Measurements from ENCODE around the gene CXCL9. TPM values are rescaled to one million over a fixed set of nuclear protein-coding genes. Genes with fewer than 3 reads are reported as not detected.
"Not testable (repeated sequence)": the region's sequence is repeated elsewhere in the genome, so short reads cannot be mapped to it uniquely, and the experiment has no call there.

The CXCL9 gene
- polyA plus RNA-seq, 4 donors: 0.07 to 0.13 (median 0.10) TPM

DNA sequence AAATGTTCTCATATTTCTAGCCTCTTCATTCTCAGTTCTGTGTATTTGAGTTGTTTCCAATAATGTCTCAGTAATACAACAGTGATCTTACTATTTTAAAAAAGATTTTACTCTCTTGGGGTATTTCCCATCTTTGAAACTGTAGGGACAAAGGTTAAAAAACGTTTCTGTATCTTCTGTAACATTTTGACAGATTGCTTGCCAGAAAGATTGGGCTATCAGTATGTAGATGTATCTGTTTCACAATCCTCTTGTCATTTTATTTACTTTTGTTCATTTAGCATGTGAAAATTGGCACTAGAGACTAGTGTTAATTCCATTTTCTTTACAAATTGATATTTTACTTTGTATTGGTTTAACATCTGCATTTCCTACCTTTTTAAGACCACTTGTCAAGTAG is 6.2 kb upstream of the CXCL9 start:
- no peak for DNase-seq (ENCODE audit: low read depth in 4 of 4, low spot score in 2 of 4)

DNA sequence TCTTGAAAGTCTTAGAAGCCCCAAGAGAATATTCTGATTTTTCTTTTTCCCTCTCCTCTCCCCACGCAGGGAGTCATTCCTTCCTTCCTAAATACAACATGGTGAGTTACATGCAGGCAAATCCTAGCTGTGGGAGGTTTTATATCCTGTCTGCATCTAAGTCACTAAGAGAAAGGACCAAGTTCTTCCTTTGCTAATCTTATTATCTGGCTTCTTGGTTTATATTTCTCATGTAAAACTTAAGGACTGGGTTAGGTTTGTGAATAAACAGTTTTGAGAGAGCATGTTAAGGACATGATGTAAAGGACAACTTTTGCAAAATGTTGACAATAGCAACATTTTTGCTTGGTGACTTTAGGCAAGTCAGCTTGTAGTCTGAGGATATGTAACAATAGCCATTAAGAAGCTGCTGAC is 5.1 kb upstream of the CXCL9 start:
- DNase-seq (ENCODE audit: low read depth in 4 of 4, low spot score in 2 of 4): no peak

DNA sequence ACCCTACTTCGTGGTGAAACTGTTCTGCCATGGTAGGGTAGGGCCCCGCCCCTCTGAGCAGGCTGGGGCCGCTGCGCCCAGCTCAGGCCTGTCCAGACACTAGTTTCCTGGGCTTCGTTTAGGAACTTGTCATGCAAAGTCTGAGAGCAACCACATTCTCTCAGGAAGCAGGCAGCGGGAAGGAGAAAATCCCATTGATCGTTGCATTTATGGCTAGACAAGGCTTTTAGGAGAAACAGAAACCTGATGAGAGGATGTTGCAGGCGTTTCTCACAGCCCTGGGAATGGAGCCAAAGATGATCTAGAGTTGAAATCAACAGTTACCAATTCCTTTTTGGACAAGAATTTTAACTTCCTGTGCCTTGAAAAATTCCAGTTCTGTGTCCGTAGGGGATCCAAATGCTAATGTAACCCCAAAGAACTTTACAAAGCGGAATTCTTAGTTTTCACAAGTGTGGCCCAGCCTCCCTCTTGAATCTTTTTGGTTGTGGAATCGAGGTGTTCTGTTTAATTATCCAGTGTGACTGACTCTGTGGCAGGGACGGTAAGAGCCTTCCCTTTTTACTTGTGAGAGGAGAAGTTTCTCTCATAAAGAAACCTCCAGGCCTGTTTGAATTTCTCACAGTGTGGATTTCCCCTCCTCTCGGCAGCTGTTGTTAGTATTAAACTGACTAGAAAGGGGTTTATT is 4.5 kb upstream of the CXCL9 start:
- DNase-seq (ENCODE audit: low read depth in 4 of 4, low spot score in 2 of 4): no peak

DNA sequence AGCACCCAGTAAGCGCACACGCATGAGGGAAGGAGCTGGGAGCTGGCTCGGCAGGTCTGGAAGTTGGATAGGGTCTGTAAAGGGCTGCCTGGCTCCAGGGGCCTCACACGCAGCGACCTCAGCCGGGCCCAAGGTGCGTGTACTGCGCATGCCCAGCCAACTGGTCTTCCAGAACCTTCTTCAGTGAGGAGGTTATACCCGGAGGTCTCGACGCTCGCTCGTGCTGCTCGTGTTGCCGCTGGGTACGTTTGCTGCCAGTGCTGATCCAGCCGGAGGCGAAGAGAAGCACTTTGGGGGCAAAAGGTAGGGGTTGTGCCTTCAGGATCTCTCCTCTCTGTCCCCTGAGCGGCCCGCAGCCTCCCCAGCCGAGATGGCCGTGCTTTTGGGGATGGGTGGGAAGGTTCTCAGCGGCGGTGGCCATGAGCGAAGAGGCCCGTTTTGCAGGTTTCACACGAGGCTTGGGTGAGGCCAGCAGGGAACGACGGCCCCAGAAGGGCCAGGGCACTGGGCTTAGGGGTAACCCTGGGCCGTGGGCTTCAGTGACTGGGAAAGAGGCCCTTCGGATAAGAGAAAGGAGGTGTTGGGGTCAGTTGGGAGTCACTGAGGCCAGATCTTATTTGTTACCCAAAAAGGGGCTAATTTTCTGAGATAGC is 3.8 kb upstream of the CXCL9 start:
- DNase-seq (ENCODE audit: low read depth in 4 of 4, low spot score in 2 of 4): no peak

DNA sequence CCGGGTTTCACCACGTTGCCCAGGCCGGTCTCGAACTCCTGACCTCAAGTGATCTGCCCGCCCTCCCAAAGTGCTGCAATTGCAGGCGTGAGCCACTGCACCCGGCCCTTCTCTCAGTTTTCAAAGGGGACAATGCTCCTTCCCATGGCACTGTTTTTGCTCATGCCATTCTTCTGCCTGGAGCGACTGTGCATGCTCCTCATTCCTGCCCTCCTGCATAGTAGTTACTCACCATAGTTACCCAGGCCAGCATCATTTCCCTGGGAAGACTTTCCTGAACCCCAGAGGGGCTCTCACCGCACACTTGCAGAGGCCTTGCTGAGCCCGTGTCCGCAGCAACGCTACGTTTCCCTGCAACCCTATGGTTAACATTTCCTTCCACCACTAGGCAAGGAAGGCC is 3.3 kb upstream of the CXCL9 start:
- no peak for DNase-seq (ENCODE audit: low read depth in 4 of 4, low spot score in 2 of 4)

DNA sequence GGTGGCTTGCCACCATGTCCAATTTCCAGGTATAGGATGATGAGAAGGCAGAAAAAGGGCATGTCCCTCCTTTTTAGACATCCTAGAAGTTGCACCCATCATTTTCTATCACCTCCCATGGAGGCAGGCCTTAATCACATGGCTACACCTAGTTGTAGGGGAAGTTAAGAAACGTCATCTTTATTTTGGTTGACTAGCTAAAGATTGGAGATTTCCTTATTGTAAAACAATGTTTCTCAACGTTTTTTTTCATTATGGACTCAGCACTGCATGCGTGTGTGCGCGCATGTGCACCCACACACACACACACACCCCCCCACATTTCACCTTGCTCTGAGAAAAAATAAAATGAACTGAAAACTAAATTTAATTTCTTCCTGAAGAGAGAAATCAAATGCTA is 2.0 kb upstream of the CXCL9 start:
- no peak for DNase-seq (ENCODE audit: low read depth in 4 of 4, low spot score in 2 of 4)

DNA sequence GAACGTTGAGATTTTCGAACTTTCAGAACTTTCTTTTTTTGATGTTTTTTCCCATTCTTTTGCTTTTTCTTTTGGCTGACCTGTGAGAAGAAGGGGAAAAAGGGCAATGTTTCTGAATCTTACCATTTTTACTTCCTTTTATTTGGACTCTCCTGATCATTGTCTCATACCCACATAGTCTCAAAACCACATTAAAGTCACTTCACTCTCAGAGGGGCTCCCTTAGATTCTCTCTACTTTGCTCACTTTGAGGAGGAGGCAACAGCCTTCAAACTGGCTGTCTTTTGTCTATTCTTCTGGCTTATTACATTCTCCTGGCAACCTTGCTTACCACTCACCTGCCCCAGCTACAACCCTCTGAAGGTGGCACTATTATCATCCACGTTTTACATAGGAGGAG is 3.7 kb downstream of the CXCL9 start:
- DNase-seq (ENCODE audit: low read depth in 4 of 4, low spot score in 2 of 4): no peak

DNA sequence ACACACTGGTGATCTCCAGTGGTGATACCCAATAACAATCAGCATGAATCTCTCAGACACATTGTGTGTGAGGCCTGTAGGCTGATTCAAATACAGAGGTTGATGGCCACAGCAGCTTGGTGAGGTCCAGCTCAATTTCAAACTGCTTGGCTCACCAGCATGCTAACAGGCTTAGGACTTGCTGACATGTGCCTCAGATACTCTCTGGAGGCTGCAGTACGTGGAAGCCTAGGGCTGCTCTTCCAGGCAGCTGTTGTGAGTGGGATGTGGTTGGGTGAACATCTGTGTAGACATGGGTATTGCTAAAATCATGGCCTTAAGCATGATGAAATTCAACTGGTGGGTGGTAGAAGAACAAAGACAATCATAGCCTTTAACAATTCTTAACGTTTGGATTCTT is 4.3 kb downstream of the CXCL9 start:
- no peak for DNase-seq (ENCODE audit: low read depth in 4 of 4, low spot score in 2 of 4)

DNA sequence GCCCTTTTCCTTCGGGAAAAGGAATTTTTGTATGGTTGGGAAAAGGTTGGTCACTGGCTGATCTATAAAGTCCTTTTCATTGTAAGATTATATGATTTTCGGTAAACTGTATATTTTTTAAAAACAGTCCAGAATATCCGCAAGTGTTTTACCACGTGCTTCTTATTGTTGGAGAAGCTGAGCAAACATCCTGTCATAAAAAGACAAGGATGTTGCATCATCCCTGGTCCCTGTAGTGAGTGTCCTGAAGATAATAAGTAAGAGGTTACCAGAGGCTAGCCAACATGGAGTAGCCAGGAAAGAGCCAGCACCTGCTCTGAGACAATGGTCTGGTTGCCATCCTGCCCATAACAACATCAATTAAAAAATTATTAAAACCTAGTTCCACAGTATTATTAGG is 5.1 kb downstream of the CXCL9 start:
- no peak for DNase-seq (ENCODE audit: low read depth in 4 of 4, low spot score in 2 of 4)

DNA sequence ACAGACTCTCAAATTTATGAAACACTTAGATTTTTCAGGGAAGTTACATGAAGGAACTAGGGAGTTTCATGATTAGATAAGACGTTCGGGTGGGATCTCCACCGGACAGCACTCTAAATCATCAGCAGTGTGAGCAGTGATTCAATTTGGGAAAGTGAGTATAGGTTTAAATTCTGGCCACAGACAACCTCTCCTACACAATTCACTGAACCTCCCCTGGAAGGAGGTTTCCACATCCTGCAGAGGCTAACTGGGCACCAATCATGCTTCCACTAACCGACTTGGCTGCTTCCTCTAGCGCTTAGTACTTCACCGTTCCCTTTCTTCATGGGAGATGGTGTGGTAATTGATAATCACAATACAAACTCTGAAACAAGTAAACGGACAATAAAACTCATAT is 5.6 kb downstream of the CXCL9 start:
- no peak for DNase-seq (ENCODE audit: low read depth in 4 of 4, low spot score in 2 of 4)

DNA sequence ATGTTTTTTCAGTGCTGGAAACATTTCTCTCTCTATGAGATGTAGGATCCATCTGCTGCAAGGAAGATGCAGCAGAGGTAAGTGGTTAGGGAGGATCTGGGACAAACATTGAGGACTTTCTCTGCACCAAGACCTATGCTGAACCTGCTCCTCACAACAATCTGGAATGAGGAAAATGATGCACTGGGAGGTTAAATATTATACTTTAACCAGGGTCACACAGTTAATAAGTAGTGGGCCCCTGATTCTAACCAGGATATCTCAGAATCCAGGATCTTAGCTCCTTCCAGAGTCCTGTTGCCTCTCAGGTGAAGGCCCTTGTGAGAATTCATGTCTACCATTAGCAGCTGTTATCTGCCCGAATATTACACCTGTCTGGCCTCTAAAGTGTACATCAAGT is 7.0 kb downstream of the CXCL9 start:
- no peak for DNase-seq (ENCODE audit: low read depth in 4 of 4, low spot score in 2 of 4)

DNA sequence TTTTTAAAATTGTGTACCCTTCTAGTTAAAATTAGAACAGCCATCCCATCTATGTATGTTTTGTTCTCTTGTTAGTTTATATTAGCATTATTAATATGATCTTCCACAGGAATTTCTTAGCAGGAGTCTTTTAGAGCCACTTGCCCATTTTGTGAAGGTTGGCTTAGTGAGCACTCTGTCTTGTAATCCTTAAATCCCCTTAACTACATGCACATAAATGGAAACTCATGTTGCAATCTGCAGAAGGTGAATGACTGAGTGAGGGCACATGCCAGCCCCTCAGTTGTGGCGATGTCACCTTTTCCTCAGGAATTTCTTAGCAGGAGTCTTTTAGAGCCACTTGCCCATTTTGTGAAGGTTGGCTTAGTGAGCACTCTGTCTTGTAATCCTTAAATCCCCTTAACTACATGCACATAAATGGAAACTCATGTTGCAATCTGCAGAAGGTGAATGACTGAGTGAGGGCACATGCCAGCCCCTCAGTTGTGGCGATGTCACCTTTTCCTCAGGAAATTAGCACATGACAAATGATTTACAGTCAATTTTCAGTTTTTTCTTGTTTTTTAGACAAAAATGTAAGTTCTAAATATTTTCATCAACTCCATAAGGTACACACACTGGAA is 8.7 kb downstream of the CXCL9 start:
- DNase-seq (ENCODE audit: low read depth in 4 of 4, low spot score in 2 of 4): not testable (repeated sequence)

DNA sequence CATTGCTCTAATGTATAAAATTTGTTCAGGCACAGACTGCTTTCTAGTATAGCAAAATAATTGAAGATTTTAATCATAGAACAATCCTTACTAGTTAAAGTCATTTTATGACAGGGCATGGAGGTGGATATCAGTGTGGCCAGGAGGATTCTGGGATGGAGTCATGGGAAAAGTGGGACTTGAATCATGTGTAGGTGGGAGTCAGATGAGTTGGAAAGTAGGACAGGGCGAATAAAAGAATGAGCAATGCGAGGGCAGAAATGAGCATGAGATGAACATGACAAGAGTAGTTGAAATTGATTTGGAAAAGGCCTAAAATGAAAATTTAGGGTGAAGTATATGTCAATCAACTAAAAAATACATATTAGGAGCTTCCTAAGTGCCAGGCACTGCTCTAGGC is 9.4 kb downstream of the CXCL9 start:
- no peak for DNase-seq (ENCODE audit: low read depth in 4 of 4, low spot score in 2 of 4)

DNA sequence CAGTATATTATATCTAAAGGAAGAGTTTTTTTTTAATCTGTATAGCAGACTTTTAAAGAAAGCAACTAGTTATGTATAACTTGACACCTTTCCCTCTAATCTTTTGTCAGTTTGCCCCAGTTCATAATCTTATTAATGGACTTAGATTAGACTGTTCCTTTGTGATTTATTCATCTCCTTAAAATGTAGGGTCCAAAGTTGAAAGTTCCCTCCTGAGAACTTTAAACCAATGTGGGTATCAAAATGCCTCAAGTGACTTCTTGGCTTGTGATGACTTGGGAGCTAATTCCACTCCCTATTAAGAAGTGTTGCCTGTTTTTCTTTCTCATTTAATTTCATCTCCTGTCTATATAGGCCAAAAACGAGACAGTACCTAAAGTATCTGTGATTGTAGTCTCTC is 10.2 kb downstream of the CXCL9 start:
- no peak for DNase-seq (ENCODE audit: low read depth in 4 of 4, low spot score in 2 of 4)

DNA sequence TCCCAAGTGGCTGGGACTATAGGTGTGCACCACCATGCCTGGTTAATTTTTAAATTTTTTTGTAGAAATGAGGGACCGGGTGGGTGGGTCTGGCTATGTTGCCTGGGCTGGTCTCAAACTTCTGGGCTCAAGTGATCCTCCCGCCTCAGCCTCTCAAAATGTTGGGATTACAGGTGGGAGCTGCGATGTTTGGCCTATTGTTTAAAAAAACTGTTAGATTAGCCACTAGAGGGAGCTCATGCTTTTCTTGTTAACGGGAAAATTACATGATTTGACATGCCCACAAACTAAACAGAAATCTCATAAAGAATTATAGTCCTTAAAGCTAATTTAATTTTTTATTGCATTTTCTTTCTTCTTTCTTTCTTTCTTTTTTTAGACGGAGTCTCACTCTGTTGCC is 11.6 kb downstream of the CXCL9 start:
- peak in 2 of 4 donors; percentile 20 to 27 for DNase-seq (ENCODE audit: low read depth in 4 of 4, low spot score in 2 of 4)

DNA sequence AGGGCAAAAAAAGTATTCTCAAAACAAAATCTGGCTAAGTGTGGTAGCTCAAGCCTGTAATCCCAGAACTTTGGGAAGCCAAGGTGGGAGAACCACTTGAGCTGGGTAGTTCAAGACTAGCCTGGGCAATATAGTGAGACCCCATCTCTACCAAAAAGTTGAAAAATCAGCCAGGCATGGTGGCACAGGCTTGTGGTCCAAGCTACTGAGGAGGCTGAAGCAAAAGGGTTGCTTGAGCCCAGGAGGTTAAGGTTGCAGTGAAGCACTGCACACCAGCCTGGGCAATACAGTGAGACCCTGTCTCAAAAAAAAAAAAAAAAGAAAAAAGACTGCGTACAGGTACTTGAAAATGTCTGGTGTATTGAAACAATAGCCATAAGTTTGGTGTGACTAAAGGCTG is 14.8 kb downstream of the CXCL9 start:
- no peak for DNase-seq (ENCODE audit: low read depth in 4 of 4, low spot score in 2 of 4)

DNA sequence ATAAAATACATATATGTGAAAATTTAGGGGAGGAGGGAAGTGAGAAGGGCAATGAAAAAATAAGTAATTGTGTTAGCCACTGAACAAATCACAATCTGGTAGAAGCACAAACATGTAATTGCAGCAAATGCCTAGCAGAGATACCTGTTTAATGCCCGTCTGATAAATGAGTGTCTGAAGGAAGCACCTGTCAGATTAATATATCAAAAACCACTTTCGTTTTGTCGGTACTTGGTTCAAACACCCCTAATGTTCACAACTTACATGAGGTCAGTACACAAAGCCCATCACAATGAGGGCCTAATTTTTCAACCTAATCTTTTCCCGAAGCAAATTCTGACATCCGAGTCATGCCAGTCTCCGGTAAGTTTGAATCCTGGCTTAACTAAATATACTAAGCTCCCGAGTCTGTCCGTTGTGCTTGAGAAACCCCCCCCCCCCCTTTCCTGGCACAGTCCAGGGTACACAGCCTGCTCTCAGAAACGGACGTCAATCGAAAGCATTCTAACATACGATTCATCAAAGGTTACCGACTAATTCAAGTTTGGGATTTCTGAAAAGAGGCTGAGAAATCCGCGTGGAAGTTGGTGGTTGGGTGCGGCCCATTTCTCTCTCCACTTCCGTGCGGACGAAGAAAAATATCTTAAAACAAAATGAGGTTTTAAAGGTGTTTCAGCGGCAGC is 17.3 kb downstream of the CXCL9 start:
- DNase-seq (ENCODE audit: low read depth in 4 of 4, low spot score in 2 of 4): no peak

DNA sequence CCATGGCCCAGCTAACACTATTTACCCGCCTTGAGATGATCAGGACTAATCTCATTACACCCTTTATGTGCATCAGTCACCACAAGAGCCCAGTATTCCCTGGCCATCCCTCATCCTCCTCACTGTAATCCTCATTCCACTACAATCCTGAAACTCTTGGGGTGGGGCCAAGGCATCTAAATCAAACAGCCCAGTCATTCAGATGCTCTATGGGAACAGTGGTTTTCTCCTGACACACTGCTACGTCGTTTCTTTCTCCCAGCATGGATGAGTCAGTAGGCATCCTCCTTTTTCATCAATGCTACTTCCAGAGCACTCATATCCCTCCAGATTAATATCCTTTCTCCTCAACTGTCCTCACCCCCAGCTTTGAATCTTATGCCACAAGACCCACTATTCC is 22.2 kb downstream of the CXCL9 start:
- no peak for DNase-seq (ENCODE audit: low read depth in 4 of 4, low spot score in 2 of 4)

DNA sequence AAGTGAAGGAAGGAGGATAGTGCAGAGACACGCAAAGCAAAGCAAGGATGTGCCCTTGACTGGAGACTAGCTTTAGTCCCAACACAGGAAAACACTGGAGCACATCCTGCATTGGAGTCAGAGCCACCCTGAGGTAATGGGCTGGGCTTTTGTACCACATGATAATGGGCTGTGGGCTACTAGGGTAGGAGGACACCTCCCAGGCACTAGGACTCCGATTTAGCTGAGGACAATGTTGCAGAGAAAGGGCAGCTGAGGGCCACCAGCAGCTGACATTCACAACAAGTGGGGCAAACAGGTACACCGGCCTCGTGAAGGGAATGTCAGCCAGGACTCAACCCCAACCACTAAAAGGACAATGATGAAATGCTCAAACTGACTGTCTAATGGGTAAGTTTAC is 26.7 kb downstream of the CXCL9 start:
- DNase-seq (ENCODE audit: low read depth in 4 of 4, low spot score in 2 of 4): no peak

DNA sequence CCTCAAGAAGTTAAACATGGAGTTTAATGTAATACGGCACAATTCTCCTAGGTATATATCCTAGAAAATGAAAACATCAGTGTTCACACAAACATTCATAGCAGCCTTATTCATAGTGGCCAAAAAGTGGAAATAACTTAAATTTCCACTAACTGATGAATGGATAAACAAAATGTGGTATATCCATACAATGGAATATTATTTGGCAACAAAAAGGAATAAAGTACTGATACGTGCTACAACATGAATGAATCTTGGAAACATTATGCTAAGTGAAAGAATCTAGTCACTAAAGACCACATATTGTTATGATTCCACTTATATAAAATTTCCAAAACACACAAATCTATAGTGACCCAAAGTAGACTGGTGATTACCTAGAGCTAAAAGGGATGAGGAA is 31.1 kb downstream of the CXCL9 start:
- DNase-seq (ENCODE audit: low read depth in 4 of 4, low spot score in 2 of 4): no peak

DNA sequence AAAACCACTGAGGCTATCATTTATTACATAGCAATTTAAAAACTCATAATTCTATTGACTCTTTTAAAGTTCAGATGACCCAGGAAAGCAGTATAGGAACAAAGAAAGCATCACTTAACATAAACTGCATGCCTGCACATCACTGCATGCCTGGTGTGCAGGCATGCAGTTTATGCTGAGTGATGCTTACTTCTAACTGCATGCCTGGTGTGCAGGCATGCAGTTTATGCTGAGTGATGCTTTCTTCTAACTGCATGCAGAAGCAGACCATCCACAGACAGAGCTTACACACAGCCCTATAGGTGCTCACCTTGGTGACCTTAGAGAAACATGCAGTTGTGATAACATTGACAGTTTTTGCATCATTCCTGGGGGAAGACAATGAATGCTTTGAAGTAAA is 33.5 kb downstream of the CXCL9 start:
- peak in 2 of 4 donors; percentile 3 to 6 for DNase-seq (ENCODE audit: low read depth in 4 of 4, low spot score in 2 of 4)

DNA sequence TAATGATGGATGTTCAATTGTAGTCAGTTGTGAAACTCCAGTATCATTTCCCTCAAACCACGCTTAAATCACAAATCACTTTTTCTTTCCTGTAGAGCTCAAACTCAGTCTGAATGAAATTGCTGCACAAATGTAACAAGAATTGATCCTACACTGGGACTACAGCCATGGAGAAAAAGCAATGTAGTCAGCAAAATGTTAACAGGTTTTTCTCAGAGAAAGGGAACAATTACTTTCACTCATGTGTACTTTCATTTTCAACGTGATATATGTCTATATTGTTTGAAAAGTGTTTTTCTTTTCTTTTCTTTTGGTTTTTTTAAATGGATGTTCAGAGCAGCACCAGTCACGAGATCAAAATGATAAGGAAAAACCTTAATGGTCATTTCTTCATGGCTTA is 39.2 kb downstream of the CXCL9 start:
- DNase-seq (ENCODE audit: low read depth in 4 of 4, low spot score in 2 of 4): no peak

Measured in left renal cortex interstitium (tissue), 4 donors.